Measurements from ENCODE around the gene LHX4. TPM values are rescaled to one million over a fixed set of nuclear protein-coding genes. Genes with fewer than 3 reads are reported as not detected.

Gene LHX4
- total and polyA plus RNA-seq, 2 experiments from 2014 or later, result 0.30 TPM; not detected in 1

DNA sequence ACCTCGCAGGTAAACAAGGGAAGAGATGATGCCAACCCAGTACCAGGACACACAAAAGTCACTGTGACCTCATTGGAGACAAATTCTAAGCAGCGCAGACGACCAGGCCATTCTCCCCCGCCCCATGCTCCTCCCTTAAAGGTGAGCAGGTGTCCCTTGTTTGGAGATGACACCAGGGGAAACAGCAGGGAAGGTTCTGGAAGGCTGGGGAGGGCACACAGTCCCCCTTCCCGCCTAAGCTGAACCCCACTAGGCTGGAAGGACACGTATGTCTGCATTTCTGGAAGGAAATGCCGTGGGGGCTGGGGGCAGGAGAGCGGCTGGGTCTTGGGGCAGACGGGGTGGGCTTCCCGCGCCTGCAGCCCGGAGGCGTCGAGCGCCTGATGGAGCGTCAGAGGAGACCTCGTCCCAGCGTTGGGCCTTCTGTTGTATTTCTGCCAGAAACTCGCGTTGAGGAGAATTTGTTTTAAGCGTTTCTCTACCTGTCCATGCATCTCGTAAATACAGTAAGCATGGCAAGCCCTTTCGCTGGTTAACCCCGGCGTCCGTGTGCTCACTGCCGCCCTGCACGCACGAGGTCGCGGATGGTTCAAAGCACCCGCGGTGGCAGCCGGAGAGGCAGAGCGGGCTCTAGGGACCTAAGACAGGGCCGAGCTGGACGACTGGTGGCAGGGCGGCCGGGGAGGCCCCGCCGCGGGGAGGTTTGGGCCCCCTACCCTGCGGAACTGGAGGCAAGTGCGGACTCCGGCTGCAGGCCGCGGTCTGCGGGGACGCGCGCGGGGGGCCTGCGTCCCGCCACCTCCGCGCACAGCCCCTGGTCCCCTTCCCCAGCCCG is 1.2 kb upstream of the LHX4 start:
- peaks cover 86% of the 10 kb centered on the region for H3K27me3 ChIP-seq (replicated peaks; ENCODE audit: insufficient read depth)
- no peaks in the 10 kb centered on the region for H3K9me2 ChIP-seq (ENCODE audit: insufficient read depth)
- H3K27ac ChIP-seq, result no peak overlapping the region
- H3K9ac ChIP-seq, result no peak overlapping the region
- peak overlapping the region; percentile 63 for H3K4me3 ChIP-seq
- peak; percentile 40 for DNase-seq
- no peaks in the 10 kb centered on the region for H3K9me3 ChIP-seq (ENCODE audit: low read depth)
- WGBS, 2 experiments (ENCODE audit: low coverage in 1 of 2, low lambda C conversion rate in 2 of 2, missing lambda C conversion rate in 2 of 2), result 3 to 5% methylated on average over 39 to 42 of the region's 57 CpGs
- peak overlapping the region; percentile 76 for H3K4me2 ChIP-seq (ENCODE audit: unreplicated experiment)
- no peaks in the 10 kb centered on the region for H3K79me2 ChIP-seq (ENCODE audit: insufficient read depth)
- H4K20me1 ChIP-seq (ENCODE audit: insufficient read depth), result no peaks in the 10 kb centered on the region
- in situ Hi-C loops (cut with MboI), result no loop called here
- H2AFZ ChIP-seq, result peak overlapping the region; percentile 73
- TF ChIP-seq EZH2 (IDR thresholded peaks at IDR 0.05; ENCODE audit: insufficient read depth, poor library complexity, severe bottlenecking), result peak; percentile 56
- TF ChIP-seq EZH2phosphoT487 (IDR thresholded peaks at IDR 0.05; ENCODE audit: insufficient read depth, low read depth), result no peak
- no peaks in the 10 kb centered on the region for H3K4me1 ChIP-seq (ENCODE audit: insufficient read depth)
- H3K36me3 ChIP-seq (ENCODE audit: low read depth), result no peaks in the 10 kb centered on the region
- H3F3A ChIP-seq (ENCODE audit: insufficient read depth), result 0 out of 2 replicates have a peak, but pooled peaks cover 9% of the 10 kb centered on the region

DNA sequence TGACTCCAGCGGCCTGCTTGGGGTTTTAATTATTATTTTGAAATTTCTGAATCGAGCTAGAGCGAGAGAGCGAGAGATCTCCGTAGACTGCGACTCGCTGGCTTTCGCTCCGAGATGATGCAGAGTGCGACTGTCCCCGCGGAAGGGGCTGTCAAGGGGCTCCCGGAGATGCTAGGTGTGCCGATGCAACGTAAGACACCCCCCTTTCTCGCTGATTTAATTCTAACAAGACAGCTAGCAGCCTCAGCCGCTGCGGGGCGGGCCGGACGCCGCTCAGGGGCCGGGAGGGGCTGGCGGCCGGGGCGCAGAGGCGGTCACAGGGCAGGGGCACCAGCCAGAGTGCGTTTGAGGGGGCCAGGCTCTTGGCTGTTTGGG is 339 bp downstream of the LHX4 start:
- Histone ChIP-seq H3K4me3 (peak overlapping the region; percentile 63), H3K4me2 (ENCODE audit: unreplicated experiment) (peak overlapping the region; percentile 80), H3K4me1 (ENCODE audit: insufficient read depth) (no peaks in the 10 kb centered on the region), H3K9ac (no peak overlapping the region), H3F3A (ENCODE audit: insufficient read depth) (0 out of 2 replicates have a peak, but pooled peaks cover 9% of the 10 kb centered on the region), H3K9me2 (ENCODE audit: insufficient read depth) (no peaks in the 10 kb centered on the region), H3K79me2 (ENCODE audit: insufficient read depth) (no peaks in the 10 kb centered on the region), H3K27me3 (replicated peaks; ENCODE audit: insufficient read depth) (peaks cover 86% of the 10 kb centered on the region), H3K27ac (no peak overlapping the region), H3K36me3 (ENCODE audit: low read depth) (no peaks in the 10 kb centered on the region), H3K9me3 (ENCODE audit: low read depth) (no peaks in the 10 kb centered on the region), H2AFZ (peak overlapping the region; percentile 69), H4K20me1 (ENCODE audit: insufficient read depth) (no peaks in the 10 kb centered on the region)
- 0% methylated on average over 24 to 28 of the region's 28 CpGs for WGBS, 2 experiments (ENCODE audit: low coverage in 1 of 2, low lambda C conversion rate in 2 of 2, missing lambda C conversion rate in 2 of 2)
- TF ChIP-seq EZH2 (IDR thresholded peaks at IDR 0.05; ENCODE audit: insufficient read depth, poor library complexity, severe bottlenecking), result peak; percentile 89
- 0 out of 2 replicates have a peak, but pooled peaks have one; percentile 53 for TF ChIP-seq EZH2phosphoT487 (IDR thresholded peaks at IDR 0.05; ENCODE audit: insufficient read depth, low read depth)
- in situ Hi-C loops (cut with MboI), result no loop called here
- DNase-seq, result no peak

DNA sequence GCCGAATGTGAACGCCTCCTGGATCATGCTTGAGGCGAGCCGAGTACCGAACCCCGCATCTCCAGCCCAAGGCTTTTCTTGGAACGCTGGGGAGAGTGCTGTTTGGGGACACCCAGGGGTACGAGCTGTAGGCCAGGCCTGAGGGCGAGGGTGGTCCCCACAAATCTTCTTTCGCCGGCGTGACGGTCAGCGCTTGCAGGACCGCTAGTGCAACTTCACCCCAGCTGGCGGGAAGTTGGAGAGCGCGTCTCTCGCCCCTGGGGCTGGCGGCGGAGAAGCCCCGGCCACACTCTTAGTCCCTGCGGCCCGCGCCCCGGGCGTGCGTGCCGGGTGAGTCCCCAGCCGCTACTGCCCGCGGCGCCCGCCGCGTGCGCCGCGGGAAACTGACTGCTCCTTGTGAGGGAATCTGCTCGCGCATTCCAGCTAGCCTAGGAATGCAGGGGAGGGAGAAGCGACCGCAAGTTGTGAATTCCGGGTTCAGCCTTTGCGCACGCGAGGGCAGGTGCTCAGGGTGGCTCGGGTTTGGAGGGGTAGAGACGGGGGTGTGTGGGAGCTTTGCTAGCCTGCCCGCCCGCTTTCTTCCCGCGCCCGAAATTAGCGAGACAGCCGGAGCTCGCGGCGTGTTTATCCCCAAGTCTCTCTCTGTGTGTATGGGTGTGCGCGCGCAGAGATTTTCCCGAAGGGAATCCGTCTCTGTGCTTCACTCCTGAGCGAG is 884 bp downstream of the LHX4 start:
- no peaks in the 10 kb centered on the region for H3K4me1 ChIP-seq (ENCODE audit: insufficient read depth)
- H2AFZ ChIP-seq, result peak overlapping the region; percentile 69
- no peak overlapping the region for H3K27ac ChIP-seq
- TF ChIP-seq EZH2 (IDR thresholded peaks at IDR 0.05; ENCODE audit: insufficient read depth, poor library complexity, severe bottlenecking), result no peak
- TF ChIP-seq EZH2phosphoT487 (IDR thresholded peaks at IDR 0.05; ENCODE audit: insufficient read depth, low read depth), result 0 out of 2 replicates have a peak, but pooled peaks have one; percentile 21
- peak overlapping the region; percentile 63 for H3K4me3 ChIP-seq
- H3K9ac ChIP-seq, result no peak overlapping the region
- H3K9me3 ChIP-seq (ENCODE audit: low read depth), result no peaks in the 10 kb centered on the region
- no peaks in the 10 kb centered on the region for H4K20me1 ChIP-seq (ENCODE audit: insufficient read depth)
- H3K27me3 ChIP-seq (replicated peaks; ENCODE audit: insufficient read depth), result peaks cover 86% of the 10 kb centered on the region
- peak overlapping the region; percentile 80 for H3K4me2 ChIP-seq (ENCODE audit: unreplicated experiment)
- H3K36me3 ChIP-seq (ENCODE audit: low read depth), result no peaks in the 10 kb centered on the region
- H3K9me2 ChIP-seq (ENCODE audit: insufficient read depth), result no peaks in the 10 kb centered on the region
- DNase-seq, result peak; percentile 55
- in situ Hi-C loops (cut with MboI), result no loop called here
- 1% methylated on average over 54 to 58 of the region's 65 CpGs for WGBS, 2 experiments (ENCODE audit: low coverage in 1 of 2, low lambda C conversion rate in 2 of 2, missing lambda C conversion rate in 2 of 2)
- no peaks in the 10 kb centered on the region for H3K79me2 ChIP-seq (ENCODE audit: insufficient read depth)
- H3F3A ChIP-seq (ENCODE audit: insufficient read depth), result 0 out of 2 replicates have a peak, but pooled peaks cover 9% of the 10 kb centered on the region

DNA sequence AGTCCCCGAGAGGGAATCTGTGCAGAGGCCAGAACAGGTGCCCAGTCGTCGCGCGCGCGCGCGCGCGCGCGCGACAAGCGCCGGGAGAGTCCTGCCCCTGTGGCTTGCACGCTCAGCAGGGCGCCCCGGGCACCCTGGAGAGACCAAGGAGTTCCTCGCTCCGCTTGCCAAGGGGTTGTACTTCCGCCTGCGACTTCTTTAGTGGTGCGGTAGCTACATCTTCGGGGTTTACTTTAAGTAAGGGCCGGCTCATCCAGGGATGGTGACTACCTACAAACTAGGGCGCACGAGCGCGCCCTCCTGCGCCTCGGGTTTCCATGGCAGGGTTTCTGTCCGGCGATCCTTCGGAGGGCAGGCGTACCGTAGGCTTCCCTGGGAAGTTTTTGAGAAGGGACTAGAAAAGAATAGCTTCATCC is 1.4 kb downstream of the LHX4 start:
- 2 to 3% methylated on average over 35 to 37 of the region's 37 CpGs for WGBS, 2 experiments (ENCODE audit: low coverage in 1 of 2, low lambda C conversion rate in 2 of 2, missing lambda C conversion rate in 2 of 2)
- Histone ChIP-seq H3K9me3 (ENCODE audit: low read depth) (no peaks in the 10 kb centered on the region), H3K9ac (no peak overlapping the region), H3K9me2 (ENCODE audit: insufficient read depth) (no peaks in the 10 kb centered on the region), H3F3A (ENCODE audit: insufficient read depth) (0 out of 2 replicates have a peak, but pooled peaks cover 9% of the 10 kb centered on the region), H3K79me2 (ENCODE audit: insufficient read depth) (no peaks in the 10 kb centered on the region), H3K4me2 (ENCODE audit: unreplicated experiment) (peak overlapping the region; percentile 80), H3K27ac (no peak overlapping the region), H3K4me1 (ENCODE audit: insufficient read depth) (no peaks in the 10 kb centered on the region), H4K20me1 (ENCODE audit: insufficient read depth) (no peaks in the 10 kb centered on the region), H3K36me3 (ENCODE audit: low read depth) (no peaks in the 10 kb centered on the region), H3K27me3 (replicated peaks; ENCODE audit: insufficient read depth) (peaks cover 87% of the 10 kb centered on the region), H2AFZ (peak overlapping the region; percentile 69), H3K4me3 (peak overlapping the region; percentile 63)
- peak; percentile 55 for DNase-seq
- in situ Hi-C loops (cut with MboI), result no loop called here
- TF ChIP-seq EZH2 (IDR thresholded peaks at IDR 0.05; ENCODE audit: insufficient read depth, poor library complexity, severe bottlenecking) (no peak), EZH2phosphoT487 (IDR thresholded peaks at IDR 0.05; ENCODE audit: insufficient read depth, low read depth) (no peak)
